Aorta (tissue), 5 donors: ENCODE results near the gene CLN3. TPM values are rescaled to one million over a fixed set of nuclear protein-coding genes. Genes with fewer than 3 reads are reported as not detected.
"Not testable (repeated sequence)": the region's sequence is repeated elsewhere in the genome, so short reads cannot be mapped to it uniquely, and the experiment has no call there.

ENCODE experiments used
- ATAC-seq: fragments of 200-7000 bp; cut with Tn5 transposase; one replicate; pipeline ENCODE4 v1.9.1; 2022; ENCODE audit warnings: moderate library complexity; ENCODE audit not compliant: low FRiP score
- DNase-seq, 2 donors: peaks; one replicate each; pipeline ENCODE4 v3.0.0-alpha.2; 2020
- H3K27ac ChIP-seq, 2 donors: one replicate each; pipeline ENCODE4 v1.5.1; 2013; ENCODE audit warnings: low read length in 2 of 2, mild to moderate bottlenecking in 2 of 2, moderate library complexity in 2 of 2, control low read depth in 1 of 2, inconsistent platforms in 1 of 2, low read depth in 1 of 2
- H3K27me3 ChIP-seq, 2 donors: one replicate each; pipeline ENCODE4 v1.6.1; 2013; ENCODE audit warnings: control low read depth in 1 of 2, low read length in 1 of 2, mild to moderate bottlenecking in 1 of 2, moderate library complexity in 1 of 2; ENCODE audit not compliant: insufficient read depth in 2 of 2, control insufficient read depth in 1 of 2
- H3K36me3 ChIP-seq, 2 donors: one replicate each; pipeline ENCODE4 v1.6.1; 2013; ENCODE audit warnings: control low read depth in 1 of 2, low read length in 1 of 2, mild to moderate bottlenecking in 1 of 2; ENCODE audit not compliant: insufficient read depth in 2 of 2, control insufficient read depth in 1 of 2
- H3K4me1 ChIP-seq, 2 donors: one replicate each; pipeline ENCODE4 v1.6.1; 2013; ENCODE audit warnings: low read length in 2 of 2, control low read depth in 1 of 2, mild to moderate bottlenecking in 1 of 2, moderate library complexity in 1 of 2; ENCODE audit not compliant: insufficient read depth in 2 of 2, control insufficient read depth in 1 of 2
- H3K4me3 ChIP-seq, 2 donors: one replicate each; pipeline ENCODE4 v1.5.1; 2013; ENCODE audit warnings: low read length in 2 of 2, control low read depth in 1 of 2, mild to moderate bottlenecking in 1 of 2
- H3K9me3 ChIP-seq: one replicate; pipeline ENCODE4 v1.6.1; 2013; ENCODE audit warnings: mild to moderate bottlenecking, low read length; ENCODE audit not compliant: control insufficient read depth
- WGBS, 2 donors: extraction: QIAGEN DNeasy Blood & Tissue Kit; methylation state at CpG; one replicate each; pipeline ENCODE4 v1.1.7; 2013; 5-methylcytosine and 5-hydroxymethylcytosine counted together
- intact Hi-C, 2 donors: fragments of 100-400 bp; cut with DNase I; formaldehyde crosslinking; loops; one replicate each; pipeline versions ENCODE4 v1.14.2 to v1.15.0; 2022
- polyA plus RNA-seq, 2 donors: library from polyadenylated mRNA; stranded (reverse); fragments of 200-250 nt; gene quantifications; one replicate each; pipeline ENCODE4 v1.2.3, GENCODE V29; 2013
- total RNA-seq, 2 donors: library from RNA; stranded (reverse); fragmentation: NEBNext Ultra II Directional; extraction: Animal tissue kit (Norgen Biotek cat#: 25700); gene quantifications; one replicate each; pipeline ENCODE4 v1.2.1, GENCODE V29; 2021
- donor health status: healthy with polysubstance abuse.
- donor health status: Bipolar disorder and iron deficiency.
- donor health status: DM: no; HTN: no; CAD: no.
- donor health status: DM: no; HTN: no; CAD: no.
- donor health status: DM: yes; HTN: yes; CAD: no.

CLN3 gene
- total and polyA plus RNA-seq, 4 donors = 15.6 to 48.7 (median 23.4) TPM

DNA sequence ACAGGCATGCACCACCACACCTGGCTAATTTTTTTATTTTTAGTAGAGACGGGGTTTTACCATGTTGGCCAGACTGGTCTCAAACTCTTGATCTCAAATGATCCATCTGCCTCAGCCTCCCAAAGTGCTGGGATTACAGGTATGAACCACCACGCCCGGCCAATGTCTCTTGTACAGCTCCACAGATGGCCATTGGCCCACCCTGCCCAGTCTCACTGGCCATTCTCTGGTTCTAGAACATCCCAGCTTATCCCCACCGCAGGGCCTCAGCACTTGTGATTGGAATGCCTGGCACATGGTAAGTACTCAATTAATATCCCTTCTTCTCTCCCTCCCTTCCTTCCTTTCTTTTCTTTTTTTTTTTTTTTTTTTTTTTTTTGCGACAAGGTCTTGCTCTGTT lies 8.5 kb downstream of the CLN3 start:
- intact Hi-C loops, H3K36me3 ChIP-seq, H3K4me3 ChIP-seq, H3K4me1 ChIP-seq, H3K27me3 ChIP-seq, ATAC-seq, H3K27ac ChIP-seq, H3K9me3 ChIP-seq: not testable (repeated sequence)
- peak; percentile 14 to 52 for DNase-seq
- 92 to 93% methylated on average over 5 of the region's 5 CpGs for WGBS, 2 donors

DNA sequence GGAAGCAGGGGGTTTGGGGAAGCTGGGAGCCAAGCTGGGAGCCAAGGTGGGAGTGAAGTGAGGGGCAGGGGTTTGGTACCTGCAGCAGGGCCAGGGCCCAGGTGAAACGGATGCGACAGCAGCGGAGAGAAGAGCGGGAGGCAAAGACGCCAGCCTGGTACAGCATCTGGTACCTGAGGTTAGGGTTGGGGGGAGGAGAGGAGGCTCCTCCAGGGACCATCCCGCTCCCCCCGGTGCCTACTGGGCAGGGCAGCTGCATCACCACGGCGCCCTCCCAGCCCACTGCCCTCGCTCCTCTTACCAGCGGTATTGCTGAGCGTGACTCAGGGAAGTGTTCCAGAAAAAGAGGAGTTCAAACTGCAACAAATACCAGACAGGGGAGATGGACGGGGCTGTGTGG lies 9.8 kb downstream of the CLN3 start:
- no peak overlapping the region for H3K27ac ChIP-seq
- ATAC-seq = no peak
- no peaks in the 10 kb centered on the region for H3K4me1 ChIP-seq
- DNase-seq = peak; percentile 29 to 57
- intact Hi-C loops = no loop called here
- no peak overlapping the region for H3K4me3 ChIP-seq
- 92 to 93% methylated on average over 13 of the region's 13 CpGs for WGBS, 2 donors
- no peaks in the 10 kb centered on the region for H3K27me3 ChIP-seq
- H3K36me3 ChIP-seq = peaks cover 4 to 5% of the 10 kb centered on the region in 2 donors
- H3K9me3 ChIP-seq = no peaks in the 10 kb centered on the region

DNA sequence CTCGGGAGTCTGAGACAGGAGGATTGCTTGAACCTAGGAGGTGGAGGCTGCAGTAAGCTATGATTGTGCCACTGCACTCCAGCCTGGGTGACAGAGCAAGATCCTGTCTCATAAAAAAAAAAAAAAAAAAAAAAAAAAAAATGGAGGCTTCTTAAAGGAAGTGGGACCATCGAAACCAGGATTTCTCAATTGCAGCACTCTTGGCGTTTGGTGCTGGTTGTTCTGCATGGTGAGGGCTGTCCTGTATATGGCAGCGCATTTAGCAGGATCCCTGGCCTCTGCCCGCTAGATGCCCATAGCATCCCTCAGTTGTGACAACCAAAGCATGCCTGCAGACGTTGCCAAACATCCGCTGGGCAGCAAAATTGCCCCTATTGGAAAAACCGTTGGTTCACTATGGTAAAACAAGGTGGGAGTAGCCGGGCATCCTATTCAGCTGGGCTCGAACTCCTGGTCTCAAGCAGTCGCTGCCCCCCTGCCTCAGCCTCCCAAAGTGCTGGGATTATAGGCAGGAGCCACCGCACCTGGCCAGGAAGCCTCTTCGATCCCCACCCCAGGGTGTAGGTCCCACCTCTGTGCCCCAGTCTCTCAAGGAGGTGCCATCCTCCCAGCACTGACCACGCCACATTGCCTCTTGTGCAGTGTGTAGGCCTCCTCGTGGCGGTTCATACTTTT lies 13.2 kb downstream of the CLN3 start:
- 95% methylated on average over 16 of the region's 16 CpGs for WGBS, 2 donors
- intact Hi-C loops = no loop called here
- Histone ChIP-seq H3K4me1 (no peaks in the 10 kb centered on the region), H3K9me3 (no peaks in the 10 kb centered on the region), H3K36me3 (peaks cover 4 to 7% of the 10 kb centered on the region in 2 donors), H3K27ac (no peak overlapping the region), H3K27me3 (no peaks in the 10 kb centered on the region), H3K4me3 (no peak overlapping the region)
- no peak for ATAC-seq
- DNase-seq = peak; percentile 18 to 35

DNA sequence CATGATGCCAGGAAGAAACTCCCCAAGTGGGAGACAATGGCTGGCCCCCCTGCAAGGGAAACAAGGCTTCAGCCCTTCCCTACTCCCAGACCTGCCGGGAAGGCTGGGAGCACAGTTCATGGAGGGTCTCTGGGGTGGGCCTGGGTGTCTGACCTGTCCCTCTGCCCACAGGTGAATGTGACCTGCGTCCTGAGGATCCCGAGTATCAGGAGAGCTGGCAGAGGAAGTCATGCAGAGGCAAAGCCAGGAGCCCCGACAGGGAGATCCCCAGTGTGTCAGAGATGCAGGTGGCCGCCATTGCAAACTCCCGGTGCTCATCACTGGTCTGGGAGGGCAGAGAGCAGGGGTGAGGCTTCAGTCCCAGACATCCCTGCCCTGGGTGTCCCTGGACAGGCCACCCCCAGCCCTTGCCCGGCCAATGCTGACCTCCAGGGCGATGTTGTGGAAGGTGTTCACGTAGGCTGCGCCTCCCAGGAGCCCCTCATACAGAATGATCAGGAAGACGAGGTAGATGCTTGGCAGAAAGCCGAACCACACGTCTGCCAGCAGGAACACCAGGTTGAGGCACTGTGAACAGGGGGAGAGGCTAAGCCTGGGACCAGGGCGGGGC lies 14.5 kb downstream of the CLN3 start:
- intact Hi-C loops = no loop called here
- H3K36me3 ChIP-seq = peaks cover 4 to 6% of the 10 kb centered on the region in 2 donors
- 89 to 91% methylated on average over 13 to 14 of the region's 14 CpGs for WGBS, 2 donors
- H3K27ac ChIP-seq = no peak overlapping the region
- no peaks in the 10 kb centered on the region for H3K4me1 ChIP-seq
- H3K27me3 ChIP-seq = no peaks in the 10 kb centered on the region
- peak; percentile 30 to 67 for DNase-seq
- no peak for ATAC-seq
- H3K9me3 ChIP-seq = no peaks in the 10 kb centered on the region
- no peak overlapping the region for H3K4me3 ChIP-seq

DNA sequence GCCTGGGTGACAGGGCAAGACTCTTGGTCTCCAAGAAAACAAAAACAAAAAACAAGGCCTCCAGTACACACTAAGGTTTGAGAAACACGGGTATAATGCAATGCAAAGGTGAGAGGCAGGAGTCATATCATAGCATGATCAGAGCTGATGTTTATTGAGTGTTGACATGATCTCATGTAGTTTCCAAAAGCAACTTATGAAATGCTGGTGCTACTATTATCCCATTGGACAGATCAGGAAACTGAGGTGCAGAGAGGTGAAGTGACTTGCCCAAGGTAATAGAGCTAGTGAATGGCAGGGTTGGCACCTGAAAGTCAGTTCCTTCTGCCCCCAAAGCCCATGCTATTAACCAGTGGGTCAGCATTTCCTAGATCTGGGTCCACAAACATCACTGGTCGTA lies 16.7 kb downstream of the CLN3 start:
- no peak overlapping the region for H3K27ac ChIP-seq
- H3K36me3 ChIP-seq = peaks cover 0 to 8% of the 10 kb centered on the region in 2 donors
- H3K27me3 ChIP-seq = no peaks in the 10 kb centered on the region
- DNase-seq (no peak), ATAC-seq (no peak)
- no peaks in the 10 kb centered on the region for H3K9me3 ChIP-seq
- WGBS, 2 donors = 90 to 92% methylated on average over 2 of the region's 2 CpGs
- H3K4me3 ChIP-seq = no peak overlapping the region
- intact Hi-C loops = no loop called here
- no peaks in the 10 kb centered on the region for H3K4me1 ChIP-seq

DNA sequence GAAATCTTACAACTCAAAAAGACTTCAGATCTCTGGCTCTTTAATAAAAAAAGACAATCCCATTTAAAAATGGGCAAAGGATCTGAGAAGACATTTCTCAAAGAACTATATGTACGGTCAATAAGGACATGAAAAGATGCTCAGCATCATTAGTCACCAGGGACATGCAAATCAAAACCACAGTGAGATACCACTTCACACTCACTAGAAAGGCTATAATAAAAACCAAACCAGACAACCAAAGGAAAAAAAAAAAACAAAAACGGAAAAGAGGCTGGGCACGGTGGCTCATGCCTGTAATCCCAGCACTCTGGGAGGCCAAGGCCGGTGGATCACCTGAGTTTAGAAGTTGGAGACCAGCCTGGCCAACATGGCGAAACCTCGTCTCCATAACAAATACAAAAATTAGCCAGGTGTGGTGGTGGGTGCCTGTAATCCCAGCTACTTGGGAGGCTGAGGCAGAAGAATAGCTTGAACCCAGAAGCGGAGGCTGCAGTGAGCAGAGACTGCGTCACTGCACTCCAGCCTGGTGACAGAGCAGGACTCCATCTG lies 18.1 kb downstream of the CLN3 start:
- H3K4me3 ChIP-seq = no peak overlapping the region
- DNase-seq (peak in 1 of 2 donors; percentile 15), ATAC-seq (no peak)
- intact Hi-C loops = no loop called here
- 94% methylated on average over 8 of the region's 8 CpGs for WGBS, 2 donors
- peaks cover 0 to 8% of the 10 kb centered on the region in 2 donors for H3K36me3 ChIP-seq
- no peaks in the 10 kb centered on the region for H3K9me3 ChIP-seq
- H3K27me3 ChIP-seq = no peaks in the 10 kb centered on the region
- no peak overlapping the region for H3K27ac ChIP-seq
- no peaks in the 10 kb centered on the region for H3K4me1 ChIP-seq

DNA sequence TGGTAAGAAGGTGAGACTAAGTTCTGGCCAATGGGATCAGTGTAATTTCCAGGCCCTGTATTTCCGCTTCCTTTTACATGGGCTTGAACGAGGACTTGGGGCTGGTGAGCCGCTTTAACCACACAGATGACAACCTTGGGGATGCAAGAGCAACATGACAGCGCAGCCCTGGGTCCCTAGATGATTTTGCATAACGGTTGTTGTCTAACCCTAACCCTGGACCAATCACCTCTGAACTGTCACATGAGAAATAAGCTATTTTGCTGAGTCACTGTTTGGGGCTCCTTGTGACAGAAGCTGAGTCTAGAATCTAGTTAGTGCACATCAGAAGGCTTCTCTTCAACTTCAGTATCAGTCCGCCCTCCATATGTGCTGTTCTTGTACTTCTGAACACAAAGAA lies 44.8 kb downstream of the CLN3 start:
- H3K27ac ChIP-seq, ATAC-seq, intact Hi-C loops, H3K36me3 ChIP-seq, H3K9me3 ChIP-seq, H3K4me1 ChIP-seq, H3K4me3 ChIP-seq, H3K27me3 ChIP-seq, DNase-seq: not testable (repeated sequence)
- WGBS, 2 donors = no CpG with 5 or more reads among the region's 6 CpGs

DNA sequence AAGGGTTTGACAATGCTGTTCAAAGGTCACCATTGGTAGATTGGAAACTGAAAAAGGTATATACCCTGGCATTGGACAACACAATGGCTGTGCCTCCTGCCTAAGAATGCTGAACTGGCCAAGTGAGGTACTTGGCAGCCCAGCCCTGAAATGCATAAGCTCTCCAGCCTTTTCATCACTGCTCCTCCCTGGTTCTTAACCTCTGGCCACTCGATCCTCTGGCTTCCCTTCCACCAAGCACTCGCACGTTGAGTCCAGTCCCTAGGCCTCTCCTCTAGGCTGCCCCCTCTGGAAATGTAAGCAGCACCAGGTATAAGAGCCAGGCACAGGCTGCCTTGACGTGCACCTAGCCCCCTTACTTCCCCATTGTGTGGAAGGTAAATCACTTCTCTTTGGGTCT lies 45.5 kb downstream of the CLN3 start:
- WGBS, 2 donors = no CpG with 5 or more reads among the region's 4 CpGs
- ATAC-seq, intact Hi-C loops: not testable (repeated sequence)

DNA sequence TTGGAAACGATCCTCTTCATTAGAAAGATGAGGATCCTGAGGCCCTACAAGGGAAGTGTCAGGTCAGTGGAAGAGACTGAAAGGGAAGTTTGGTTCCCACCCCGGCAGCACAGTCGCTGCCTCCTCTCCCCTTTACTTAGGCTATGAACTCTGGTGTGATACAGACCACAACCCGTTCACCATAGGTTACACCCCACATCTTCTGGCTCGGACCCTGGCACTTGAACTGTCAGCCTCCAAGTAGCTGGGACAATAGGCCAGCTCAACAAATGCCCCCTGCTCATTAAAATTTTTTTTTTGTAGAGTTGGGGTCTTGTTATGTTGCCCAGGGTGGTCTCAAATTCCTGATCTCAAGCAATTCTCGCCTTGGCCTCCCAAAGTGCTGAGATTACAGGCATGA lies 47.9 kb downstream of the CLN3 start:
- DNase-seq = peak; percentile 7 to 59
- H3K4me1 ChIP-seq, H3K9me3 ChIP-seq, ATAC-seq, H3K27ac ChIP-seq, H3K27me3 ChIP-seq, H3K4me3 ChIP-seq, intact Hi-C loops, H3K36me3 ChIP-seq: not testable (repeated sequence)
- 75 to 86% methylated on average over 3 of the region's 6 CpGs for WGBS, 2 donors

More for the DNA sequence above, 45.5 kb downstream of the CLN3 start:
- not testable (repeated sequence) for H3K4me1 ChIP-seq, DNase-seq, H3K27me3 ChIP-seq, H3K9me3 ChIP-seq, H3K27ac ChIP-seq, H3K36me3 ChIP-seq, H3K4me3 ChIP-seq
